K562 (cell line): Measurements from ENCODE around the gene DPEP2. TPM values are rescaled to one million over a fixed set of nuclear protein-coding genes. Genes with fewer than 3 reads are reported as not detected.

Source experiments
- ATF1 ChIP-seq, 2 experiments: fragments of 450-650 bp in 1 of 2; IDR thresholded peaks; 2 replicates each; pipeline ENCODE4 v1.6.1; 2016; ENCODE audit warnings: missing compliant biosample characterization in 1 of 2, missing genetic modification characterization in 1 of 2
- CHD1 ChIP-seq: fragments of 200-600 bp; sonication (generic); IDR thresholded peaks from one replicate; pipeline ENCODE4 v1.6.1; 2012; ENCODE audit warnings: mild to moderate bottlenecking, moderate library complexity, low read length, inconsistent platforms
- HMG20A ChIP-seq: fragments of 450-650 bp; formaldehyde crosslinking; conservative IDR thresholded peaks from 2 replicates; pipeline ENCODE4 v1.4.0; 2020; ENCODE audit warnings: mild to moderate bottlenecking, mixed read lengths
- KAT7 ChIP-seq: sonication (generic); formaldehyde crosslinking; IDR thresholded peaks from 2 replicates; pipeline ENCODE4 v1.8.0; 2022; ENCODE audit warnings: missing genetic modification reagents, mild to moderate bottlenecking, borderline replicate concordance
- MCM3 ChIP-seq: fragments of 450-650 bp; IDR thresholded peaks from 2 replicates; pipeline ENCODE4 v1.6.1; 2016
- NCOA1 ChIP-seq: fragments of 450-650 bp; IDR thresholded peaks from 2 replicates; pipeline ENCODE4 v1.6.1; 2016; ENCODE audit warnings: low read depth
- PHB2 ChIP-seq: fragments of 450-650 bp; IDR thresholded peaks from 2 replicates; pipeline ENCODE4 v1.6.1; 2017; ENCODE audit warnings: low read depth
- RAD21 ChIP-seq, 2 experiments: fragments of 250-450 bp in 1 of 2; fragments of 450-650 bp in 1 of 2; sonication (Bioruptor Pico) in 1 of 2; formaldehyde crosslinking in 1 of 2; IDR thresholded peaks in 1 of 2; conservative IDR thresholded peaks in 1 of 2; 2 replicates each; pipeline versions ENCODE4 v1.4.0 to v1.8.0; 2020 to 2022; ENCODE audit warnings: mild to moderate bottlenecking in 2 of 2, moderate library complexity in 1 of 2
- SRF ChIP-seq, 2 experiments: fragments of 250-450, 450-650 bp in 1 of 2; sonication (Bioruptor Pico) in 1 of 2; sonication (generic) in 1 of 2; formaldehyde crosslinking; IDR thresholded peaks; 2 replicates each; pipeline versions ENCODE4 v1.5.0 to v1.5.1; 2020 to 2022; ENCODE audit warnings: mild to moderate bottlenecking in 1 of 2, missing genetic modification reagents in 1 of 2
- THRAP3 ChIP-seq: fragments of 450-650 bp; IDR thresholded peaks from 2 replicates; pipeline ENCODE4 v1.6.1; 2016; ENCODE audit warnings: mild to moderate bottlenecking, inconsistent platforms, borderline replicate concordance
- ZBED1 ChIP-seq: IDR thresholded peaks from 2 replicates; pipeline ENCODE4 v1.6.1; 2014
- ZBTB1 ChIP-seq: sonication (generic); formaldehyde crosslinking; IDR thresholded peaks from 2 replicates; pipeline ENCODE4 v1.8.1; 2023; ENCODE audit warnings: missing genetic modification reagents, low read depth, mild to moderate bottlenecking, borderline replicate concordance
- ZFP30 ChIP-seq: fragments of 250-450 bp; sonication (Bioruptor Pico); IDR thresholded peaks from 2 replicates; pipeline ENCODE4 v1.8.0; 2022; ENCODE audit warnings: moderate library complexity, mild to moderate bottlenecking, inconsistent platforms, borderline replicate concordance
- ZNF561 ChIP-seq: fragments of 450-650 bp; formaldehyde crosslinking; conservative IDR thresholded peaks from 2 replicates; pipeline ENCODE4 v1.4.0; 2020; ENCODE audit warnings: mild to moderate bottlenecking, moderate library complexity
- polyA plus RNA-seq, 8 experiments: library from polyadenylated mRNA; depleted of rRNA in 4 of 8; stranded (reverse) in 5 of 8; unstranded in 3 of 8; fragments of >200 nt; fragmentation: Nextera tagmentation in 2 of 8; fragmentation: Illumina TruSeq in 1 of 8; extraction: Ambion mirVana in 2 of 8; extraction: Trizol in 1 of 8; gene quantifications; 2 replicates each; pipeline versions ENCODE4 v1.2.1 to v1.2.3, GENCODE V29; 2011 to 2014; ENCODE audit warnings: inconsistent platforms in 1 of 8, missing spikeins in 1 of 8
- total RNA-seq, 7 experiments: library from RNA; depleted of rRNA in 6 of 7; stranded (reverse); fragments of >200 nt in 6 of 7; fragmentation: Illumina TruSeq in 2 of 7; extraction: Trizol in 2 of 7; gene quantifications; 2 replicates each; pipeline versions ENCODE4 v1.2.1 to v1.2.3, GENCODE V29; 2011 to 2021; ENCODE audit warnings: low replicate concordance in 1 of 7
- TF ChIP-seq, protein P1 (sequence below): fragments of 450-650 bp; formaldehyde crosslinking; conservative IDR thresholded peaks from 2 replicates; pipeline ENCODE4 v1.4.0; 2022; ENCODE audit warnings: mild to moderate bottlenecking, missing genetic modification characterization
- TF ChIP-seq, protein P2 (sequence below): IDR thresholded peaks from 2 replicates; pipeline ENCODE4 v1.6.1; 2012; ENCODE audit warnings: low read depth, low read length, improper control_type of control experiment, borderline replicate concordance
- TF ChIP-seq, protein P3 (sequence below): fragments of 450-650 bp; IDR thresholded peaks from one replicate; pipeline ENCODE4 v1.6.1; 2018; ENCODE audit warnings: mild to moderate bottlenecking, moderate library complexity; ENCODE audit not compliant: partially characterized antibody
- TF ChIP-seq, protein P4 (sequence below): conservative IDR thresholded peaks from 2 replicates; pipeline ENCODE4 v1.6.1; 2011; ENCODE audit warnings: low read depth, mild to moderate bottlenecking, low read length; ENCODE audit not compliant: control insufficient read depth
- TF ChIP-seq, protein P5 (sequence below): fragments of 200-800 bp; sonication (Bioruptor generic); IDR thresholded peaks from 2 replicates; pipeline ENCODE4 v1.6.1; 2017; ENCODE audit warnings: missing genetic modification characterization, missing compliant biosample characterization

DPEP2 gene
- total and polyA plus RNA-seq, 9 of the 15 experiments (the other 6 are each of a cell fraction or from before 2014, with no cell fraction given): 0.14 to 1.2 (median 0.38) TPM

DNA sequence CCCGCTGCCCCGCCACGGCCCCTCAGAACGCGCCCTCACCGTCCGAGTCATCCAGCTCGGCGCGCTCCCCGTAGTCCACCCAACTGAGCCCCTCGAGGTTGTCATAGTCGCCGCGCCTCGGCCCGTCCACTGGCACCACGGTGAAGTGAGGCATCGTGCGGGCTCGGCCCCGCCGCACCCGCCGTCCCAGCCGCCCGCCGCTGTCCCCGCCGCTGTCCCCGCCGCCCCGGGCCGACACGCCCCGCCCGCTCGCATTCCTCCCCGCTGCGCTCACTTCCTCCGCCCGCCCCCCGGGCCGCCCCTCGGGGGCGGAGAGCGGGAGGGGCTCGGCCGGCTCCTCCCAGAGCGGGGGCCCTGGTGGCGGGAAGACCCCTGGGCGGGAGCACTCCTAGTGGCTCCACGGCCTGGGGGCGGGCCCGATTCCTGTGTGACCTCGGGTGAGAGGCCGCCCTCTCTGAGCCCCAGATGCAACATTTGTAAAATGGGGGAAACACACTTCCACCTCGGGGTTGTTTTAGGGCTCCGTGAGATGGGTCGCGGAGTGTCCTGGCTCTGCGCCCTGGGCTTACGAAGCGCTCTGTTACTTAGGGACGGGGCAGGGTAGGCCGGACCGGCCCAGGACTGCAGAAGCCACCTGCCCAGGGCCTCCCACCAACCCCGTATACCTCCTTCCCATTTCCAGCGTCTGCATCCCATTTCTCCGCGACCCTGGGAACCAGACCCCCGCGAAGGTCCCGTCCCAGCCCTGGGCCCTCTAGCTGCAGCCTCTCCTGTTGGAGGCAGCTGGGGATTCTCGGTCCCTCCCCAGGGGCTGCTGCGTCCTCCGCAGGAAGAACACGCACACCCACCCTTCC lies 30.7 kb downstream of the DPEP2 start, which contains the start of gene SLC12A4 (continued):
- TF ChIP-seq ATF1 (CRISPR knock-in tag; IDR thresholded peaks at IDR 0.05) (no peak), ATF1 (tag; IDR thresholded peaks at IDR 0.05) (no peak), HMG20A (CRISPR knock-in tag) (no peak), RAD21 (CRISPR knock-in tag; conservative IDR thresholded peaks at IDR 0.05 in 1 of 2, IDR thresholded peaks at IDR 0.05 in 1 of 2) (no peak), THRAP3 (no peak), PHB2 (no peak), ZBED1 (no peak), NCOA1 (no peak), ZNF561 (CRISPR knock-in tag) (no peak), CHD1 (peak; percentile 90), ZFP30 (CRISPR knock-in tag) (no peak), MCM3 (no peak), SRF (CRISPR knock-in tag; IDR thresholded peaks at IDR 0.05) (no peak), KAT7 (CRISPR knock-in tag) (0 out of 2 replicates have a peak, but pooled peaks have one; percentile 49), ZBTB1 (peak; percentile 75; the same call in 1 of the 2 replicates)
- TF ChIP-seq, protein P1, sequence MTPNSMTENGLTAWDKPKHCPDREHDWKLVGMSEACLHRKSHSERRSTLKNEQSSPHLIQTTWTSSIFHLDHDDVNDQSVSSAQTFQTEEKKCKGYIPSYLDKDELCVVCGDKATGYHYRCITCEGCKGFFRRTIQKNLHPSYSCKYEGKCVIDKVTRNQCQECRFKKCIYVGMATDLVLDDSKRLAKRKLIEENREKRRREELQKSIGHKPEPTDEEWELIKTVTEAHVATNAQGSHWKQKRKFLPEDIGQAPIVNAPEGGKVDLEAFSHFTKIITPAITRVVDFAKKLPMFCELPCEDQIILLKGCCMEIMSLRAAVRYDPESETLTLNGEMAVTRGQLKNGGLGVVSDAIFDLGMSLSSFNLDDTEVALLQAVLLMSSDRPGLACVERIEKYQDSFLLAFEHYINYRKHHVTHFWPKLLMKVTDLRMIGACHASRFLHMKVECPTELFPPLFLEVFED (CRISPR knock-in tag): no peak
- TF ChIP-seq, protein P2, sequence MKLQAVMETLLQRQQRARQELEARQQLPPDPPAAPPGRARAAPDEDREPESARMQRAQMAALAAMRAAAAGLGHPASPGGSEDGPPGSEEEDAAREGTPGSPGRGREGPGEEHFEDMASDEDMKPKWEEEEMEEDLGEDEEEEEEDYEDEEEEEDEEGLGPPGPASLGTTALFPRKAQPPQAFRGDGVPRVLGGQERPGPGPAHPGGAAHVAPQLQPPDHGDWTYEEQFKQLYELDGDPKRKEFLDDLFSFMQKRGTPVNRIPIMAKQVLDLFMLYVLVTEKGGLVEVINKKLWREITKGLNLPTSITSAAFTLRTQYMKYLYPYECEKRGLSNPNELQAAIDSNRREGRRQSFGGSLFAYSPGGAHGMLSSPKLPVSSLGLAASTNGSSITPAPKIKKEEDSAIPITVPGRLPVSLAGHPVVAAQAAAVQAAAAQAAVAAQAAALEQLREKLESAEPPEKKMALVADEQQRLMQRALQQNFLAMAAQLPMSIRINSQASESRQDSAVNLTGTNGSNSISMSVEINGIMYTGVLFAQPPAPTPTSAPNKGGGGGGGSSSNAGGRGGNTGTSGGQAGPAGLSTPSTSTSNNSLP: no peak
- TF ChIP-seq, protein P3, sequence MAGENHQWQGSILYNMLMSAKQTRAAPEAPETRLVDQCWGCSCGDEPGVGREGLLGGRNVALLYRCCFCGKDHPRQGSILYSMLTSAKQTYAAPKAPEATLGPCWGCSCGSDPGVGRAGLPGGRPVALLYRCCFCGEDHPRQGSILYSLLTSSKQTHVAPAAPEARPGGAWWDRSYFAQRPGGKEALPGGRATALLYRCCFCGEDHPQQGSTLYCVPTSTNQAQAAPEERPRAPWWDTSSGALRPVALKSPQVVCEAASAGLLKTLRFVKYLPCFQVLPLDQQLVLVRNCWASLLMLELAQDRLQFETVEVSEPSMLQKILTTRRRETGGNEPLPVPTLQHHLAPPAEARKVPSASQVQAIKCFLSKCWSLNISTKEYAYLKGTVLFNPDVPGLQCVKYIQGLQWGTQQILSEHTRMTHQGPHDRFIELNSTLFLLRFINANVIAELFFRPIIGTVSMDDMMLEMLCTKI: no peak
- TF ChIP-seq, protein P4, sequence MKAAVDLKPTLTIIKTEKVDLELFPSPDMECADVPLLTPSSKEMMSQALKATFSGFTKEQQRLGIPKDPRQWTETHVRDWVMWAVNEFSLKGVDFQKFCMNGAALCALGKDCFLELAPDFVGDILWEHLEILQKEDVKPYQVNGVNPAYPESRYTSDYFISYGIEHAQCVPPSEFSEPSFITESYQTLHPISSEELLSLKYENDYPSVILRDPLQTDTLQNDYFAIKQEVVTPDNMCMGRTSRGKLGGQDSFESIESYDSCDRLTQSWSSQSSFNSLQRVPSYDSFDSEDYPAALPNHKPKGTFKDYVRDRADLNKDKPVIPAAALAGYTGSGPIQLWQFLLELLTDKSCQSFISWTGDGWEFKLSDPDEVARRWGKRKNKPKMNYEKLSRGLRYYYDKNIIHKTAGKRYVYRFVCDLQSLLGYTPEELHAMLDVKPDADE: peak; percentile 78
- TF ChIP-seq, protein P5, sequence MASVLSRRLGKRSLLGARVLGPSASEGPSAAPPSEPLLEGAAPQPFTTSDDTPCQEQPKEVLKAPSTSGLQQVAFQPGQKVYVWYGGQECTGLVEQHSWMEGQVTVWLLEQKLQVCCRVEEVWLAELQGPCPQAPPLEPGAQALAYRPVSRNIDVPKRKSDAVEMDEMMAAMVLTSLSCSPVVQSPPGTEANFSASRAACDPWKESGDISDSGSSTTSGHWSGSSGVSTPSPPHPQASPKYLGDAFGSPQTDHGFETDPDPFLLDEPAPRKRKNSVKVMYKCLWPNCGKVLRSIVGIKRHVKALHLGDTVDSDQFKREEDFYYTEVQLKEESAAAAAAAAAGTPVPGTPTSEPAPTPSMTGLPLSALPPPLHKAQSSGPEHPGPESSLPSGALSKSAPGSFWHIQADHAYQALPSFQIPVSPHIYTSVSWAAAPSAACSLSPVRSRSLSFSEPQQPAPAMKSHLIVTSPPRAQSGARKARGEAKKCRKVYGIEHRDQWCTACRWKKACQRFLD (CRISPR knock-in tag): no peak
